ENCODE measurements around the gene PTPRE.
A peak's percentile ranks its signal among the peaks of the same experiment; 100 is the strongest.

The PTPRE gene

DNA sequence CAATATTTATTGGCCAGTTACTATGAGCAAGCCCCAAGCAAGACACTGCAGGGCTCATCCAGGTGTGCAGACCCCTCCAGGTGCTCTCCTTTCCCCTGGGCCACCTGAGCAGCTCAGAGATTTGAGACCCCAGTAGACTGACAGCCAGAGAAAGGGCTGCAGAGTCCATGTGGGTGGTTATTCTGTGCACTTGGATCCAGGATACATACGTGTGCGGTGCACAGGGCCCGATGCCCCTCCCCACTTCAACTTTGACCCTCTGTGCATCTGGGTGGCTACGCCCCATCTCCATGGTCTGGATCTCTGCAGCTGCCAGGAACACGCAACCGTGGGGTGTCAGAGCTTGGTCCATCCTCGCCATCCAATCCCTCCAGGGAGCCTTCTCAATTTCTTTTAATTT lies 146.5 kb downstream of the PTPRE start:
- Histone ChIP-seq H3K27ac (replicated peaks) (peak overlapping the region; percentile 82), H3K27me3 (ENCODE audit: insufficient read depth, poor library complexity, severe bottlenecking) (no peaks in the 10 kb centered on the region), H3K4me3 (replicated peaks; ENCODE audit: insufficient read depth, low read length) (no peak overlapping the region)
- TF ChIP-seq POLR2AphosphoS5 (IDR thresholded peaks at IDR 0.05; ENCODE audit: low read depth) = no peak
- TF ChIP-seq SPI1 (IDR thresholded peaks at IDR 0.05; ENCODE audit: borderline replicate concordance, low read depth) = no peak
- no peak for TF ChIP-seq GABPA (IDR thresholded peaks at IDR 0.05; ENCODE audit: low read depth)
- TF ChIP-seq, protein P1, sequence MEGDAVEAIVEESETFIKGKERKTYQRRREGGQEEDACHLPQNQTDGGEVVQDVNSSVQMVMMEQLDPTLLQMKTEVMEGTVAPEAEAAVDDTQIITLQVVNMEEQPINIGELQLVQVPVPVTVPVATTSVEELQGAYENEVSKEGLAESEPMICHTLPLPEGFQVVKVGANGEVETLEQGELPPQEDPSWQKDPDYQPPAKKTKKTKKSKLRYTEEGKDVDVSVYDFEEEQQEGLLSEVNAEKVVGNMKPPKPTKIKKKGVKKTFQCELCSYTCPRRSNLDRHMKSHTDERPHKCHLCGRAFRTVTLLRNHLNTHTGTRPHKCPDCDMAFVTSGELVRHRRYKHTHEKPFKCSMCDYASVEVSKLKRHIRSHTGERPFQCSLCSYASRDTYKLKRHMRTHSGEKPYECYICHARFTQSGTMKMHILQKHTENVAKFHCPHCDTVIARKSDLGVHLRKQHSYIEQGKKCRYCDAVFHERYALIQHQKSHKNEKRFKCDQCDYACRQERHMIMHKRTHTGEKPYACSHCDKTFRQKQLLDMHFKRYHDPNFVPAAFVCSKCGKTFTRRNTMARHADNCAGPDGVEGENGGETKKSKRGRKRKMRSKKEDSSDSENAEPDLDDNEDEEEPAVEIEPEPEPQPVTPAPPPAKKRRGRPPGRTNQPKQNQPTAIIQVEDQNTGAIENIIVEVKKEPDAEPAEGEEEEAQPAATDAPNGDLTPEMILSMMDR (IDR thresholded peaks at IDR 0.05; ENCODE audit: insufficient read depth, low read length) = no peak
- no peak for DNase-seq (ENCODE audit: low read depth in 1 of 2, low spot score in 1 of 2)

- peak in 1 of 2 experiments; percentile 92 for DNase-seq (ENCODE audit: low read depth in 1 of 2, low spot score in 1 of 2)
- Histone ChIP-seq H3K27ac (replicated peaks) (peak overlapping the region; percentile 82), H3K27me3 (ENCODE audit: insufficient read depth, poor library complexity, severe bottlenecking) (no peaks in the 10 kb centered on the region), H3K4me3 (replicated peaks; ENCODE audit: insufficient read depth, low read length) (no peak overlapping the region)
- TF ChIP-seq GABPA (IDR thresholded peaks at IDR 0.05; ENCODE audit: low read depth) (0 out of 2 replicates have a peak, but pooled peaks have one; percentile 33), POLR2AphosphoS5 (IDR thresholded peaks at IDR 0.05; ENCODE audit: low read depth) (0 out of 2 replicates have a peak, but pooled peaks have one; percentile 16), REST (IDR thresholded peaks at IDR 0.05; ENCODE audit: insufficient replicate concordance, low read depth) (no peak)
These were observed 147.5 kb downstream of the PTPRE start for GRCh38 chr10:128054163-128054970.

DNA sequence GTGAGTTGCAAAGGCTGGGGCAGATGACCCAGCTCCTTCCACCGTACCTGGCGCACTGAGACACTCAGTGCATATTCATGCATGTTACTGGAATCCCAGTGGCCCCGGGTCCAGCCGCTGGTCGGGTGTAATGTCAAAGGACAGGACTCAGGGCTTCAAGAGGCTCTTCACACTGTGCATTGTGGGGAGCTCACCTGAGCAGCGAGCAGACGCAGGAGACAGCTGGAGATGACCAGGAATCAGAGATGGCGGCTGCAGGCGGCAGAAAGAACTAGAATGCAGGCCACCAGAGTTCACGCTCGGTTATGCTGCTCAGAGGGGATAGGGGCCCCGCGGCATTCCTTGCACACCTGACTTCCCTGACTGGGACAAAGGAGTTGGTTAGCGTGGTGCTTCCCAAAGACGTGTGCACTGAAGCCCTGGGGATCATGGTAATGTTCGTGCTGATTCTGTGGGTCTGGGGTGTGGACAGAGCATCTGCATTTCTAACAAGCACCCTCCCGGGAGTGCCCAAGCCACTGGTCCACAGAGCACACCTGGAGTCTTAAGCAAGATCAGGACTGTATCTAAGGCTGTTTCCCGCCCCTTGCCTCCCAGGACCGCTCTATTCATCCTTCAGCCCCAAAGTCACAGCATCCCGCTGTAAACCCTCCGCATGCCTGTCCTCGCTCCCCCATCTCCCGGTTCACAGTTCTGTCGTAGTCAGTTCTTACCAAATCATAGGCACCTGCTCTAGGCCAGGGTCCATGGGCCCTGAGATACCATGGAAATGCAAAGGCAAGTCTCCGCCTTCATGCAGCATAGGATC lies 148.4 kb downstream of the PTPRE start:
- DNase-seq (ENCODE audit: low read depth in 1 of 2, low spot score in 1 of 2) = no peak
- peak overlapping the region; percentile 64 for H3K27ac ChIP-seq (replicated peaks)

More for the DNA sequence above, 148.4 kb downstream of the PTPRE start:
- no peak overlapping the region for H3K4me3 ChIP-seq (replicated peaks; ENCODE audit: insufficient read depth, low read length)
- TF ChIP-seq POLR2AphosphoS5 (IDR thresholded peaks at IDR 0.05; ENCODE audit: low read depth) = no peak
- TF ChIP-seq REST (IDR thresholded peaks at IDR 0.05; ENCODE audit: insufficient replicate concordance, low read depth) = no peak
- TF ChIP-seq GABPA (IDR thresholded peaks at IDR 0.05; ENCODE audit: low read depth) = no peak
- no peak for TF ChIP-seq SPI1 (IDR thresholded peaks at IDR 0.05; ENCODE audit: borderline replicate concordance, low read depth)
- TF ChIP-seq, protein P1 (IDR thresholded peaks at IDR 0.05; ENCODE audit: insufficient read depth, low read length) = no peak
- H3K27me3 ChIP-seq (ENCODE audit: insufficient read depth, poor library complexity, severe bottlenecking) = no peaks in the 10 kb centered on the region

Data from HL-60 (cell line).